ENCODE data around the gene TMCC1. TPM values are rescaled to one million over a fixed set of nuclear protein-coding genes. Genes with fewer than 3 reads are reported as not detected.

TMCC1 gene
- polyA plus RNA-seq, 2 of the 4 experiments (the other 2 are of a cell fraction): 30.3 to 75.7 TPM

GRCh38 chr3:129638481-129638880 lies 255.0 kb downstream of the TMCC1 start (continued):
- TF ChIP-seq EP300 (IDR thresholded peaks at IDR 0.05) (no peak), HES2 (IDR thresholded peaks at IDR 0.05) (no peak), POLR2AphosphoS2 (conservative IDR thresholded peaks at IDR 0.05; ENCODE audit: low read length) (no peak), REST (IDR thresholded peaks at IDR 0.05) (no peak)

- Histone ChIP-seq H3K4me3 (no peak overlapping the region), H3K4me2 (no peak overlapping the region), H3K9me3 (peaks cover 13% of the 10 kb centered on the region), H3K4me1 (peaks cover 6% of the 10 kb centered on the region), H3K27ac (no peak overlapping the region)
- WGBS (ENCODE audit: missing lambda C conversion rate): 49% methylated on average over 3 of the region's 3 CpGs
- ChIA-PET CTCF (interaction anchor here (10.7 kb wide), 1 partner anchor 192 kb away, joined by 178 read pairs; no protein-coding TSS in a partner anchor), POLR2A (no interaction called here)
- DNase-seq (ENCODE audit: low read depth in 1 of 2, low spot score in 1 of 2) (no peak), ATAC-seq (no peak), FAIRE-seq (no peak)
- TF ChIP-seq E2F6 (IDR thresholded peaks at IDR 0.05; ENCODE audit: borderline replicate concordance, low read depth) (no peak), MYC (IDR thresholded peaks at IDR 0.05; ENCODE audit: borderline replicate concordance, low read length) (no peak), HDAC2 (IDR thresholded peaks at IDR 0.05) (no peak), MAX (IDR thresholded peaks at IDR 0.05) (no peak), BHLHE40 (IDR thresholded peaks at IDR 0.05; ENCODE audit: low read depth, low read length) (no peak), EHMT2 (IDR thresholded peaks at IDR 0.05; ENCODE audit: low read depth) (no peak), ZNF302 (CRISPR knock-in tag; IDR thresholded peaks at IDR 0.05) (no peak), KDM1A (IDR thresholded peaks at IDR 0.05; ENCODE audit: low read depth) (no peak), RARB (CRISPR knock-in tag; IDR thresholded peaks at IDR 0.05) (no peak), ZFP36 (IDR thresholded peaks at IDR 0.05; ENCODE audit: borderline replicate concordance, partially characterized antibody) (no peak), POLR2A (IDR thresholded peaks at IDR 0.05; ENCODE audit: low read length) (no peak), PBX3 (IDR thresholded peaks at IDR 0.05) (no peak), HEYL (CRISPR knock-in tag; IDR thresholded peaks at IDR 0.05) (no peak), HOXB5 (CRISPR knock-in tag; IDR thresholded peaks at IDR 0.05) (no peak), FOSB (CRISPR knock-in tag; IDR thresholded peaks at IDR 0.05) (no peak)
Observed at GRCh38 chr3:129636082-129636481, 257.4 kb downstream of the TMCC1 start.

GRCh38 chr3:129635656-129636055 lies 257.9 kb downstream of the TMCC1 start:
- H3K4me2 ChIP-seq: no peak overlapping the region
- peaks cover 1% of the 10 kb centered on the region for H3K4me1 ChIP-seq
- CTCF ChIA-PET: interaction anchor here (10.7 kb wide), 1 partner anchor 192 kb away, joined by 178 read pairs; no protein-coding TSS in a partner anchor
- H3K4me3 ChIP-seq: no peak overlapping the region
- WGBS (ENCODE audit: missing lambda C conversion rate): 97% methylated on average over 4 of the region's 4 CpGs
- H3K27ac ChIP-seq: no peak overlapping the region
- ATAC-seq (no peak), DNase-seq (ENCODE audit: low read depth in 1 of 2, low spot score in 1 of 2) (no peak), FAIRE-seq (no peak)
- POLR2A ChIA-PET: no interaction called here
- H3K9me3 ChIP-seq: peaks cover 13% of the 10 kb centered on the region
- no peak for TF ChIP-seq NFE2L2 (conservative IDR thresholded peaks at IDR 0.05; ENCODE audit: low read length)
- no peak for TF ChIP-seq ZFP36 (IDR thresholded peaks at IDR 0.05; ENCODE audit: borderline replicate concordance, partially characterized antibody)
- no peak for TF ChIP-seq RARB (CRISPR knock-in tag; IDR thresholded peaks at IDR 0.05)
- TF ChIP-seq RNF2 (IDR thresholded peaks at IDR 0.05; ENCODE audit: borderline replicate concordance, low read depth): no peak
- TF ChIP-seq ESRRA (IDR thresholded peaks at IDR 0.05; ENCODE audit: borderline replicate concordance, low read length): no peak
- TF ChIP-seq POLR2AphosphoS2 (conservative IDR thresholded peaks at IDR 0.05; ENCODE audit: low read length): no peak
- no peak for TF ChIP-seq CTCF (IDR thresholded peaks at IDR 0.05)
- no peak for TF ChIP-seq MYC (IDR thresholded peaks at IDR 0.05; ENCODE audit: borderline replicate concordance, low read length)
- TF ChIP-seq MAZ (IDR thresholded peaks at IDR 0.05; ENCODE audit: borderline replicate concordance, low read depth, low read length): no peak
- no peak for TF ChIP-seq HOXB5 (CRISPR knock-in tag; IDR thresholded peaks at IDR 0.05)
- no peak for TF ChIP-seq TFCP2L1 (CRISPR knock-in tag; IDR thresholded peaks at IDR 0.05)
- no peak for TF ChIP-seq ZC3H11A (IDR thresholded peaks at IDR 0.05)
- TF ChIP-seq CBX8 (IDR thresholded peaks at IDR 0.05): no peak

Data from A549 (cell line).